ENCODE data around the gene AIP. TPM values are rescaled to one million over a fixed set of nuclear protein-coding genes. Genes with fewer than 3 reads are reported as not detected.

AIP gene
- total and polyA plus RNA-seq, 2 donors (not counting 1 experiment from before 2014, with no cell fraction given): 127 to 205 TPM

- Histone ChIP-seq H3K9me3 (ENCODE audit: control extremely low read depth in 1 of 3, control insufficient read depth in 2 of 3, insufficient read depth in 1 of 3, low read length in 2 of 3) (peaks cover 0 to 3% (median 0%) of the 10 kb centered on the region in 3 donors), H4K20me1 (ENCODE audit: control insufficient read depth, insufficient read depth, low read length, poor library complexity, severe bottlenecking) (peaks cover 82% of the 10 kb centered on the region), H2AFZ (ENCODE audit: insufficient read depth, low read depth, low read length, poor library complexity, severe bottlenecking) (no peak overlapping the region), H3K9ac (ENCODE audit: low read length) (peak overlapping the region; percentile 82), H3K36me3 (replicated peaks in 1 of 2; ENCODE audit: control extremely low read depth in 1 of 2, control insufficient read depth in 1 of 2, extremely low read depth in 1 of 2, insufficient read depth in 2 of 2, low read length in 1 of 2) (peaks cover 0 to 51% of the 10 kb centered on the region in 2 experiments), H3K4me3 (ENCODE audit: control extremely low read depth in 1 of 5, extremely low read depth in 1 of 5, insufficient read depth in 1 of 5, low read depth in 2 of 5, low read length in 4 of 5) (peak overlapping the region; percentile 51 to 96 (median 86)), H3K27ac (ENCODE audit: low read length in 2 of 2) (peak overlapping the region; percentile 71 to 88), H3K4me1 (ENCODE audit: control insufficient read depth in 2 of 2, insufficient read depth in 2 of 2, low read length in 2 of 2) (peaks cover 59 to 87% of the 10 kb centered on the region in 2 donors), H3K4me2 (replicated peaks; ENCODE audit: low read depth, low read length, poor library complexity, severe bottlenecking) (peak overlapping the region; percentile 99), H3K79me2 (ENCODE audit: control insufficient read depth, insufficient read depth, low read length) (peaks cover 79% of the 10 kb centered on the region), H3K27me3 (replicated peaks in 1 of 4; ENCODE audit: control extremely low read depth in 1 of 4, control insufficient read depth in 3 of 4, insufficient read depth in 4 of 4, low read length in 3 of 4) (no peaks in the 10 kb centered on the region)
- intact Hi-C loops (cut with micrococcal nuclease): loop anchor here (1.0 to 2.0 kb wide), 4 partner anchors 8 to 47 kb away; partner anchors contain the start of genes AIP and RPS6KB2
- TF ChIP-seq EZH2 (IDR thresholded peaks at IDR 0.05; ENCODE audit: borderline replicate concordance, insufficient read depth, low read depth, low read length, poor library complexity, severe bottlenecking): no peak
- no peak for TF ChIP-seq CTCF (IDR thresholded peaks at IDR 0.05)
- no peak for DNase-seq
- Mint-ChIP-seq H3K4me3 (peak overlapping the region; percentile 88), H3K9me3 (ENCODE audit: insufficient read depth) (no peaks in the 10 kb centered on the region), H3K27me3 (no peaks in the 10 kb centered on the region), H3K27ac (peak overlapping the region; percentile 98), H3K4me1 (peaks cover 87% of the 10 kb centered on the region)
- 60% methylated on average over 38 of the region's 38 CpGs for WGBS (ENCODE audit: insufficient coverage)
- ChIA-PET CTCF (interaction anchor here (0.6 to 4.4 kb wide), 14 partner anchors 7 to 79 kb away, joined by 3 to 63 read pairs (median 8); partner anchors contain the start of genes PITPNM1, PPP1CA, RPS6KB2 and TBC1D10C), POLR2A (interaction anchor here (0.6 to 9.5 kb wide), 16 partner anchors 7 to 69 kb away, joined by 3 to 215 read pairs (median 25); partner anchors contain the start of genes AIP, CLCF1, PITPNM1 and PPP1CA)
- ATAC-seq (ENCODE audit: low read depth): no peak
Measured at GRCh38 chr11:67435727-67436458, 46.9 kb upstream of the AIP start.
